ES-I3 (cell line): ENCODE data around the gene CAMKMT.
"Not testable (repeated sequence)": the region's sequence is repeated elsewhere in the genome, so short reads cannot be mapped to it uniquely, and the experiment has no call there.

ENCODE experiments used
- H3K36me3 ChIP-seq: 2 replicates; pipeline ENCODE4 v1.6.1; 2013; ENCODE audit warnings: mild to moderate bottlenecking, low read length, control low read depth, moderate library complexity; ENCODE audit not compliant: insufficient read depth
- H3K4me1 ChIP-seq: 2 replicates; pipeline ENCODE4 v1.6.1; 2013; ENCODE audit warnings: mild to moderate bottlenecking, control low read depth, low read length; ENCODE audit not compliant: insufficient read depth
- H3K9ac ChIP-seq: 2 replicates; pipeline ENCODE4 v1.6.1; 2013; ENCODE audit warnings: low read depth, mild to moderate bottlenecking, low read length, moderate library complexity
- H3K9me3 ChIP-seq: 2 replicates; pipeline ENCODE4 v1.6.1; 2013; ENCODE audit warnings: mild to moderate bottlenecking, low read length, moderate library complexity; ENCODE audit not compliant: control insufficient read depth, insufficient read depth

Gene CAMKMT

GRCh38 chr2:44572196-44572900, 210.6 kb downstream of the CAMKMT start:
- H3K9me3 ChIP-seq = no peaks in the 10 kb centered on the region
- no peak overlapping the region for H3K9ac ChIP-seq
- no peaks in the 10 kb centered on the region for H3K36me3 ChIP-seq
- H3K4me1 ChIP-seq = no peaks in the 10 kb centered on the region; the same call in 1 of the 2 replicates

- H3K36me3 ChIP-seq = no peaks in the 10 kb centered on the region
- H3K9ac ChIP-seq = no peak overlapping the region
- no peaks in the 10 kb centered on the region; the same call in 1 of the 2 replicates for H3K4me1 ChIP-seq
- no peaks in the 10 kb centered on the region for H3K9me3 ChIP-seq
These were observed 212.2 kb downstream of the CAMKMT start for GRCh38 chr2:44573996-44574395.

- H3K9ac ChIP-seq = no peak overlapping the region
- no peaks in the 10 kb centered on the region for H3K36me3 ChIP-seq
- no peaks in the 10 kb centered on the region for H3K9me3 ChIP-seq
- H3K4me1 ChIP-seq = no peaks in the 10 kb centered on the region; the same call in 1 of the 2 replicates
These were observed 216.8 kb downstream of the CAMKMT start for GRCh38 chr2:44578471-44579093.

GRCh38 chr2:44579115-44579836, 217.5 kb downstream of the CAMKMT start:
- no peaks in the 10 kb centered on the region for H3K36me3 ChIP-seq
- H3K9ac ChIP-seq = no peak overlapping the region
- no peaks in the 10 kb centered on the region; the same call in 1 of the 2 replicates for H3K4me1 ChIP-seq
- no peaks in the 10 kb centered on the region for H3K9me3 ChIP-seq

GRCh38 chr2:44579837-44580230, 218.1 kb downstream of the CAMKMT start:
- Histone ChIP-seq H3K9ac (no peak overlapping the region), H3K4me1 (no peaks in the 10 kb centered on the region; the same call in 1 of the 2 replicates), H3K9me3 (no peaks in the 10 kb centered on the region), H3K36me3 (no peaks in the 10 kb centered on the region)

- Histone ChIP-seq H3K4me1 (no peaks in the 10 kb centered on the region; the same call in 1 of the 2 replicates), H3K9ac (no peak overlapping the region), H3K36me3 (no peaks in the 10 kb centered on the region), H3K9me3 (no peaks in the 10 kb centered on the region)
These were observed 219.2 kb downstream of the CAMKMT start for GRCh38 chr2:44580875-44581515.

GRCh38 chr2:44582363-44583008, 220.7 kb downstream of the CAMKMT start:
- H3K36me3 ChIP-seq = no peaks in the 10 kb centered on the region
- no peaks in the 10 kb centered on the region for H3K4me1 ChIP-seq
- no peaks in the 10 kb centered on the region for H3K9me3 ChIP-seq
- H3K9ac ChIP-seq = no peak overlapping the region

- not testable (repeated sequence) for H3K9ac ChIP-seq, H3K36me3 ChIP-seq, H3K4me1 ChIP-seq, H3K9me3 ChIP-seq
These were observed 233.9 kb downstream of the CAMKMT start for GRCh38 chr2:44595615-44596014.

- no peaks in the 10 kb centered on the region for H3K36me3 ChIP-seq
- H3K9ac ChIP-seq = no peak overlapping the region
- H3K9me3 ChIP-seq = no peaks in the 10 kb centered on the region
- H3K4me1 ChIP-seq = no peaks in the 10 kb centered on the region
These were observed 235.0 kb downstream of the CAMKMT start for GRCh38 chr2:44596537-44597320.

- Histone ChIP-seq H3K4me1 (no peaks in the 10 kb centered on the region), H3K9ac (no peak overlapping the region), H3K9me3 (no peaks in the 10 kb centered on the region)
These were observed 236.8 kb downstream of the CAMKMT start for GRCh38 chr2:44598330-44599119.

GRCh38 chr2:44599130-44599529, 237.4 kb downstream of the CAMKMT start:
- H3K9ac ChIP-seq = no peak overlapping the region
- H3K4me1 ChIP-seq = no peaks in the 10 kb centered on the region
- no peaks in the 10 kb centered on the region for H3K36me3 ChIP-seq
- H3K9me3 ChIP-seq = no peaks in the 10 kb centered on the region

More at GRCh38 chr2:44598330-44599119, 236.8 kb downstream of the CAMKMT start:
- H3K36me3 ChIP-seq = no peaks in the 10 kb centered on the region

- Histone ChIP-seq H3K36me3 (no peaks in the 10 kb centered on the region), H3K9ac (no peak overlapping the region), H3K4me1 (no peaks in the 10 kb centered on the region), H3K9me3 (no peaks in the 10 kb centered on the region)
These were observed 240.7 kb downstream of the CAMKMT start for GRCh38 chr2:44602446-44602845.

- Histone ChIP-seq H3K9me3 (no peaks in the 10 kb centered on the region), H3K4me1 (no peaks in the 10 kb centered on the region), H3K9ac (no peak overlapping the region), H3K36me3 (no peaks in the 10 kb centered on the region)
These were observed 243.8 kb downstream of the CAMKMT start for GRCh38 chr2:44605511-44605910.
